Fibroblast of skin of right quadriceps (primary cell): ENCODE data around the gene TTC23L.
"Not testable (repeated sequence)": the region's sequence is repeated elsewhere in the genome, so short reads cannot be mapped to it uniquely, and the experiment has no call there.

Experiments used
- DNase-seq: peaks from one replicate; pipeline ENCODE4 v3.0.0-alpha.2; 2013

Gene TTC23L, protein sequence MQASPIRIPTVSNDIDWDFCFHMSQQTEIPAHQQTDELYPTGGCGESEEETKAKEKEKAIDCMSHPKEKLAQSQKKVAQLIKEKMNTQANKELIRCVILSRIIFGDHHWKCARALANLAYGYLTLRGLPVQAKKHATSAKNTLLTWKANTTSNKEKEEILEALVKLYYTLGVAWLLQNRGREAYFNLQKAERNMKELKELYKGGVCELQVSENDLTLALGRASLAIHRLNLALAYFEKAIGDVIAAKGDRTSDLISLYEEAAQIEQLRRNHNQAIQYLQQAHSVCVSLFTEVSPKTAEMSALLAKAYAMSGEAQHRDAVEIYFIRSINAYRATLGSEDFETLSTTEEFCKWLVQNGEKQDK

DNA sequence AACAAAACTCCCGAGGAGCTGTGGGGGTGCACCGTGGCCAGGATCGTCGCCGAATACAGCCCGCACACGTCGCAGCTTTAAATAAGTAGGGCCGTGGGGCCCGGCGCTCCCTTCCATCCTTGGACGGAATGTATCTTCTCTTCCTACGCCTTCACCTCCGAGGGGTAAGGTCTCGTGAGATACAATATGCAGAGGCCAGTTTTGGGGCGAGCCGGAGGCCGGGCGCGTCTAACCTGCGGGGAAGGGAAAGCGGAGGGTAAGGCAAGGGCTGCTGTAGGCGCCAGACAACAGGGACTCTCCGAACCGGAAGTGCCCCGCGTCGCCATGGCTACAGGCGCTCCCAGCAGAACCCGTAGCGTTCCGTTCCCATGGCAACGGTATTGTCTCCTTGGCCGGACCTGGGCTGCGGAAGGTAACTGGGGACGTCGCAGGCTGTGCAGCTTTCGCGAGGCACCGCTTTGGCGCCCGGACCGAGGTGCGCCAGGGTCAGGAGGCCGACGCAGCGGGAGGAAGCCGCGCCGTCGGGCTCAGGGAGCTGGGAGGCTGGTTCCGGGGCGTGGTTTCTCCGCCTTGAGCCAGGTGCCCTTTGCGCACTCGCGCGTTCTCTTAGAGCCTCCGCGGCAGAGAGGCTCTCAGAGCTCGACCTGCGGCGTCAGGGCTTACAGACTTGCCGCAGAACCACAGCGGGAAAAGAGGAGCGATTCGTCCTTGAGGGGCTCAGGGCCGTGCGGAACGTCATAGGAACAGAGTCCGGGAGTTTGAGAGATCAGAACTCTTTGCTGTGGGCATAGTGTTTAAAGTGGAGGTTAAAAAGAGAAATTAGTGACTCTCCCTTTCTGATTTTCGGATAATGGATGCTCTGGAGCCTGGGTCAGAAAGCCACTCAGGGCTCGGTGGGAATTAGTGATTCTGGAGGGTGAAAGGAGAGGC, at the start of gene TTC23L:
TTC23L (plus strand) TSS at position 380 of the 930 bp plus-strand sequence. CDS start 1,508 bp downstream, outside the sequence.
- DNase-seq = peak; percentile 82

DNA sequence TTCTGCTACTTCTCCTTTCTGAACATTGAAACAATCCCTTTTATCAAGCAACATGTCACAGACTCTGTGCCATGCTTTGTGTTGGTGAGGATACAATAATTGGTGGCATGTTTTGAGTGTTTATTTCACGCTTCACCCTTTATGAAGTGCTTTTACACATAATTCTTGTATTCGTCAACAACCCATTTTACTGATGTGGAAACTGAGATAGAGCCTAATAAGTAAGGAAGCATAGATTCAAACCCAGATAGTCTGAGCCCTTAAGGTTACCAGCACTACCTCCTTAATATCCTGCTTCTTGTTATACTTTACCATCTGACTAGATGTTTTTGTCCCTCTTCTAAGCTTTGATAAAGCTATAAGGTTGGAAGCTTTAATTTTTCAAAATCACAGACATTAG, 49.3 kb upstream of the TTC23L start:
- no peak for DNase-seq

DNA sequence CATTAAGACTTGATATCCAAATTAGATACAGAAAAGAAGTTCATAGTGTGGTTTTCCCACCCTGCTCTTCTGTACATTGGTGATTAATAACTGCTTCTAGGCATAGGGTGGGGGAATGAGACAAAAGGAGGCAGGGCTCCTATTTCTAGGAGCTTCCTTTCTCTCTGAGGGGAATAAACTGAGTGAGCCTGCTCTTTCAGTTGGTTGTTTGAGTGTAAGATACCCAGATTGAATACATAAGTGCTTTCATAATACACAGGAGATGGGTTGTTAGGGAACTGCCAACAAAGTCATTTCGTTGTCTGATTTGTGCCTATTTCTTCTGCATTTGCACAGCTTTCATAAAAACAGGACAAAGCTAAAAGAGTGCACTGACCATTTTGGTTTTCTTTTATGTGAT, 48.9 kb upstream of the TTC23L start:
- no peak for DNase-seq

DNA sequence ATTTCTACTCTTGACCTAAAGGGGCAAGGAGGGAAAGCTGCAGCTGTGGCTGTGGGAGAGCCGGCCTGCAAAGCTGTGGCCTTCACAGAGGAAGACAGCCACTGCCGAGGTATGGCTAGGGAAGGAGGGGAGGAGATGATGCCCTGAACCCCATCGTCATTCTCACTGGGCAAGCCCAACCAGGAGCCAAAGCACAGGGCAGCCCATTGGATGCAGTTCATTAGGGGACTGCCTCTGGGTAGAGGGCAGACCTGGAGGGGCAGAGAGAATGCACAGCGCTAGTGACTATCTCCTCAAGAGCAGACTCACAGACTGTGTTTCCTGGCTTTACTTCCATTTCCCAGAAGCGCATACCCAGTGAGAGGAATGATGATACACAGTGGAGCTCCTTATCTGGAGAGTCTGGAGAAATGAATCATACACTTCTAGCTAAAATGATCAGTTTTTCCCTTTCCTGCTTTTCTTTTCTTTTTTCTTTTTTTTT, 47.2 kb upstream of the TTC23L start:
- peak; percentile 51 for DNase-seq

DNA sequence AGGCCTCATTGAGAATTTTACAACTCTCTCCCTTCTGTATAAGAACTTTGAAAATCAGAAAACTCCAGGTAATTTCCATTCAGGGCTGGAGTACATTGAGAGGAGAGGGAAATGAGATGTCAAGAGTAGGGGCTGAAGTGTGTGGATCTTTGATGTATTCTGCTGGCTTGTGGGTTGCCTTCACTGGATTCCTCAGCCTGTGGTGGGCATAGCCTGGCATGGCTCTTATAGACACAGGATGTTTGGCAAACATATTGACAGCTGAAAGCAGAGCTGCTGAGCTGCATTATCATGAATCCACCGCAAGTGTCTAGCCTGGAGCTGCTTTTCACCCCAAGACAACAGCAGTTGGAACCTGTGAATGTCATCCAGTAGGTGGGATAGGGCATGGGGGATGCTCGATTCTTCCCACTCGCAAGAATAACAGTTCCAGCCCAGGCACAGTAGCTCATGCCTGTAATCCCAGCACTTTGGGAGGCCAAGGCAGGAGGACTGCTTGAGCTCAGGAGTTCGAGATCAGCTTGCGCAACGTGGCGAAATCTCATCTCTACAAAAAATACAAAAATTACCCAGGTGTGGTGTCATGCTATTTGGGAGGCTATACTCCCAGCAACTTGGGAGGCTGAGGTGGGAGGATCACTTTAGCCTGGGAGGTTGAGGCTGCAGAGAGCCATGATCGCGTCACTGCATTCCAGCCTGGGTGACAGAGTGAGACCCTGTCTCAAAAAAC, 36.0 kb upstream of the TTC23L start:
- DNase-seq = no peak

DNA sequence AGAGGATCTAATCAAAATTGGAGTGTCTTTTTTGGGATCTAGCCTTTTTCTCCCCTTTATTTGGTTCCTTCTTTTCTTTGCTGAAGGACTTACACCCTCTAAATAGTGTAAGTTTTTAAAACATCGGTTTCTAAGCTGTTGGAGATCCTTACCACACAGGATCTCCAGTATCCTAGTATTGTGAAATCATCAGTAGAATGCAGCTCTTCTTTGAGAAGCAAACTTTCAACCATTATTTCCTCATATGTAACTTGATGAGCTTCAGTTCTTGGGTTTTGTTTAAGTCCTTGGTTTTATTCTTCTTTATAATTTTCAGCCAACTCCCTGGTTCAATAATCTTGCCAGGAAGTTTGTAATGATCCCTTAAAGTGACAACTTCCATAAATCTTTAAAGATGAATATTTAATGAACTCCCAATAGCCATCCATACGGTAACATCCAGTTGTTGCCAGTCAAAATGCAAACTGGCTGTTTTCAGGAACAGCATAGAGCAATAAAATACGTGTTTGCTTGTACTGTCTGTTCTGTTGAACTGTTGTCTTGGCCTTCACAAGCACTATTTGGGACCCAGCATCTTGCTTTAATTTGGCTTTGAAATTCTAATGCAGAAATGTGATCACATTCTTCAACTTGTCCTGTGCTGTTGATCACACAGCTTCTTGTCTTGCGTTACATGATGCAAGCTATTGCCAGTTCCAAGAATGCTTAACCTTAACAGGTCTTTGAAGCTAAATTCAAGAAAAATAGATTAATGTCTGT, 34.8 kb upstream of the TTC23L start:
- peak; percentile 23 for DNase-seq

DNA sequence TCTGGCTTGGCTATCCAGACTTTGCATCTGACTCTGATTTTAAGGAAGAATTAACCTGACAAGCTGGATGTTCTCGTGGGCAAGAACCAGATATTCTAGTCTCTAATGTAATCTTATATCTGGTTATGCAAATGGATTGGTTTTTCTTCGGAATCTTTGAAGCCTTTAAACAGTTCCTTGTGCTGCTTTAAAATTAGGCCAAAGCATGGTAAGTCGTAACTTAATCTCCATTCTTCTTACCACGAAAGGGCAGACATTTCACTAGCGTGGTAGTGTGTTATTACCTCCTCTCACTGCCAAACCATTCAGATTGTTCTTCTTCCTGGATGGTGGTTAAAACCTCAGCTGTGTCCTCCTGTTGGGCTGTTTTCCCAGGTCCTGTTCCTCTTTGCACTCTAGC, 34.1 kb upstream of the TTC23L start:
- peak; percentile 12 for DNase-seq

DNA sequence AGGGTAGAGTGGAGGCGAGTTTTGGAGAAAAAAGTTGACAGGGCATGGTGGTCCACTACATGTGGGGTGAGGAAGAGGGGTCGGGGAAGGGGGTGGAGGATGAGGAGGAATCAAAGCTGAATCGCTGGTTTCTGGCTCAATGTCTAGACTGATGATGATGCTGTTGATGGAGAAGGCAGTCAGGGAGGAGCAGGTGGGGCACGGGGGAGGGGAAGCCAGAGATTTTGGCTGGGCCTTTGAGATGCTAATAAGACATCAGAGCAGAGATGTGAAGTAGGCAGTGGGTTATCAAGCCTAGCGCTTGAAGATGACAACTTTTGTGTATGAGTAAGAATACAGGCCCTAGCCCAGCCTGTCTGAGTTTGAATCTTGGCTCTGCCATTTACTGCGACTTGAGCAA, 32.4 kb upstream of the TTC23L start:
- no peak for DNase-seq

DNA sequence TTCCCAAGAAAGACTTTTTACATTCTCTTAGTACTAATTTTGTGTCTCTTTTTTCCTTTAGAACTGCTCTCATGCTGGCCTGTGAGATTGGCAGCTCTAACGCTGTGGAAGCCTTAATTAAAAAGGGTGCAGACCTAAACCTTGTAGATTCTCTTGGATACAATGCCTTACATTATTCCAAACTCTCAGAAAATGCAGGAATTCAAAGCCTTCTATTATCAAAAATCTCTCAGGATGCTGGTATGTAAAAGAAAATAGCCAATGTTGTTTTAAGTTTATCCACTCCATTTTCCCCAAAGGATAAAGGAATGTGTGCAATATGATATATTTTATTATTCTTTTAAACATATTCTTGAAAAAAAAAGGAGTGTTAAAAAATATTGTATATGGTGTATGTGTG, 27.3 kb upstream of the TTC23L start:
- peak; percentile 27 for DNase-seq

DNA sequence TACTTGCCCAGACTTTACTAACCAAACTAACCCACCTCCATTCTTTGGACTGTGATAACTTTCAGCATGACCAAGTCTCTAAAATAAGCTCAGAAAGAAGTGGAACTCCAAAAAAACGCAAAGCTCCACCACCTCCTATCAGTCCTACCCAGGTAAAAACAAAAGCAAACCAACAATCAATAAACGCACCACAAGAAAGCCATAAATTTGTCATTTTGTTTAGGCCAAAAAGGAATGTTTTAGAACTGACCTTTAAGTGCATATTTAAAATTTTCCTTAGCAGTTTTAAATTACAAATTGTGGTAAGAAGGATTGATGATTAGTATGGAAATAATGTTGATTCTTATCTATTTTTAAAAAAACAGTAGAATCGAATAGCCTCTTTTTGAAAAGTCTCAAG, 25.5 kb upstream of the TTC23L start:
- DNase-seq = no peak

DNA sequence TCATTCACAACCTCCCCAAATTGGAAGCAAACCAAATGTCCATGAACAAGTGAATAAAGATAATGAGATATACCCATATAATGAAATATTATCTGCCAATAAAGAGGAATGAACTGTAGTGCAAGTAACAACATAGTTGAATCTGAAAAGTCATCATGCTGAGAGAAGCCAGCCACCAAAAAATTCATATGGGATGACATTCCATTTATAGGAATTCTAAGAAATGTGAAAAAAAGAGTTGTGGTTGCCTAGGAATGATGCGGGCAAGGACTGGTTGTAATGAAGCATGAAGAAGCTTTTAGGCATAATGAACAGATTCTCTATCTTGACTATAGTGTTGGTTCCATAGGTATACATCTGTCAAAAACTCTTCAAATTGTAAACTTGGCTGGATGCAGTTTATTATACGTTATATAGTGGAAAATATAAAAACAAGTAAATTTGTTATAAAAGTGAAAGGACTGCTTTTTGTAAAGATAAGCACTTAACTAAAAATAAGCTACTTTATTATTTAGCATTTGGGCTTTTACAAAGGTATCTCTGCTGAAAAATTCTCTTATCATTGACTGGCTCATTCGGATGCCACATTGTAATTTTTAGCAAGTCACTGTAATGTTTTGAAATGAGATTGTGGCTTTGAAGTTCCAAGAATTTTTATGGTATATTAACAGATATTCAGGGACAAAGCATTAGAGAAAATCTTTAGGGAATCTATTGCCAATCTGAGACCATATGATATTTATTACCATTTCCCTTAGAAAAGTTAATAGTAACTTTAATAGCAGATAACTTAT, 21.2 kb upstream of the TTC23L start:
- peak; percentile 51 for DNase-seq

DNA sequence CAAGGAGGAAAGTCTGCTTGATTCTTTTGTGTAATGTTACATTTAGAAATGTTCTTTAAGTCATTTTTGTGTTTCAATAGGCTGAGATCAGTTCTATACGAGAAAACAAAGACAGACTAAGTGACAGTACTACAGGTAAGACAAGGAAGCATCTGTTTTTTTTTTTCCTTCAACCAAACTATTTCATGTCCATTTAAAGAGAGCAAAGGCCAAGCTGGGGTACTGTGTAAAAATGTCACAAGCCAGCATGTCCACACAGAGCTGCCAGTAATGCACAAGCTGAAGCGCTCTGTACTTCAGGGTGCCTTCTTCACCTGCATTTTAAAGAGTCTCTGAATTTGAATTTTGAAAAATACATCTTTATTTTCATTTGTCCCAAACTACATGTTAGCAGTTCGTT, 20.2 kb upstream of the TTC23L start:
- DNase-seq = no peak

DNA sequence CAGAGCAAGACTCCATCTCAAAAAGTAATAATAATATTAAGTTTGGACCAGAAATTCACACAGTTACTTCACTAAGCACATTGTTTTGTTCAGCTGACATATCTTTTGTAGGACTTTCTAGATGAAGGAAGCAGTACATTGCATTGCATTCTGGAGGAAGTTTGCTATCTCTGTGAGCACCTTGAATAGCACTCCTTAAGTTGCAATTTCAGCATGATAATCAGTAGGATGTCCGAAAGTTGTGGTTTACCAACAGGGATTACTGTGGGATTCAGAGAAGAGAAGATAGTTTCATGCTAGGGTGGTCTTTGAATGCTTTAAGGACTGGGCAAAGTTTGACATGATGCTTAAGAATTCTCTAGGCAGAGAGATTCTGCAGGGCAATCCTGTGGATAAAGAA, 18.4 kb upstream of the TTC23L start:
- DNase-seq = no peak

DNA sequence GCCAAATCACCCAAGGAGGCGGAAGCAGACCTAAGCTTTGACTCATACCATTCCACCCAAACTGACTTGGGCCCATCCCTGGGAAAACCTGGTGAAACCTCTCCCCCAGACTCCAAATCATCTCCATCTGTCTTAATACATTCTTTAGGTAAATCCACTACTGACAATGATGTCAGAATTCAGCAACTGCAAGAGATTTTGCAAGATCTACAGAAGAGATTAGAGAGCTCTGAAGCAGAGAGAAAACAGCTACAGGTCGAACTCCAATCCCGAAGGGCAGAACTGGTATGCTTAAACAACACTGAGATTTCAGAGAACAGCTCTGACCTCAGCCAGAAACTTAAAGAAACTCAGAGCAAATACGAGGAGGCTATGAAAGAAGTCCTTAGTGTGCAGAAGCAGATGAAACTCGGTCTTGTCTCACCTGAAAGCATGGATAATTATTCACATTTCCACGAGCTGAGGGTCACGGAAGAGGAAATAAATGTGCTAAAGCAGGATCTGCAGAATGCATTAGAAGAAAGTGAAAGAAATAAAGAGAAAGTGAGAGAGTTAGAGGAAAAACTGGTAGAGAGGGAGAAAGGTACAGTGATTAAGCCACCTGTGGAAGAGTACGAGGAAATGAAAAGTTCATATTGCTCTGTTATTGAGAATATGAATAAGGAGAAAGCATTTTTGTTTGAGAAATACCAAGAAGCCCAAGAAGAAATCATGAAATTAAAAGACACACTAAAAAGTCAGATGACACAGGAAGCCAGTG, 15.8 kb upstream of the TTC23L start:
- DNase-seq = peak; percentile 25

DNA sequence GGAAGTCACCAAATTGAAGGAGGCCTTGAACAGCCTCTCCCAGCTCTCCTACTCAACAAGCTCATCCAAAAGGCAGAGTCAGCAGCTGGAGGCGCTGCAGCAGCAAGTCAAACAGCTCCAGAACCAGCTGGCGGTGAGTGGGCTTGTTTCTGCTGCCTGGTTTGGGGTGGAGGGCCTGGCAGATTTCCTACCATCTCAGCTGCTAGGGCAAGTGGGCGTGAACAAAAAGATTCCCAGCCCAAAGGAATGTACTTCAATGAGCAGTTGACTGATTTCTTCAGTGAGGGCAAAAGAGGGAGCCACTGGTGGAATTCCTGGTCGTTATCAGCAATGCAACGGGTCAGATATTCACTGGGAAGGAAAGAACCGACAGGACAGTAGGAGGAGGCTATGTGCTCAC, 12.6 kb upstream of the TTC23L start:
- no peak for DNase-seq

DNA sequence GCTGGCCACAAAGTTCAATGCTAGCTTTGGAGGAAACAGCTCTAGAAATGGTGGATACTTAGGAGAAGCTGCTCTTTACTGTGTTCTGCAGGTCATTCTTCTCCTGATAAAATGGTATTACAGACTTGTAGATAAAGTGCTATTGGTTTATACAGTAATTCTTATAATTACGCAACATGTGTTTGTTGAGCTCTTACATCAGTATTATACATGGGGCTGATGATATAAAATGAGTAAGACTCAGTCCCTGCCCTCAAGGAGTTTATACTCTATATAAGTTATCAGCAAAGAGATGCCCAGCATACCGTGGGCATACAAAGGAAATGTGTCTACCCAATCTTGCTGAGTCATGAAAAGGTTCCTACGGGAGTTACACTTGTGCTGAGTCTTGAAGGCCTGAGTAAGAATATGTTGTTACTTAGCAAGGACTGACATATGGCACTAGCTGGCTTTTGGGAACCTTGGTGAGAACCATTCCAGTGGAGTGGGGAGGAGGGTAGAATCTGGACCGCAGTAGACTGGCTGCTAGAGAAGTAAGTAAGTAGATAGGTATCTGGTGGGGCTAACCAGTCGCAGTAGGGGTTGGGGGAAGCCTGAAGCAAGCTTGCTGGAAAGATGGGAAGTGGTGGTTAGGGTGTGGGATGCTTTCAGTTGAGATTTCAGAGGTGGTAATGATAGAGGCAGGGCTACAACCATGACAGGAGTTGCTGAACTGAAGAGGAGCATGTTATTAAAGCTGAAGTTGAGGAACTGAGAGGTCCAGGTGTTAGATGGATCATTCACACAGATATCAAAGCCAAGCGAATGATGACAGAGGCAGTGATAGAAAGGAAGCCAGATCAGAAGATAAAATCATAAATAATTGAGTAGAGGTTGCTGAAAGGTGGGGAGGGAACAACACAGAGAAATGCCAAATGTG, 11.1 kb upstream of the TTC23L start:
- DNase-seq = no peak

DNA sequence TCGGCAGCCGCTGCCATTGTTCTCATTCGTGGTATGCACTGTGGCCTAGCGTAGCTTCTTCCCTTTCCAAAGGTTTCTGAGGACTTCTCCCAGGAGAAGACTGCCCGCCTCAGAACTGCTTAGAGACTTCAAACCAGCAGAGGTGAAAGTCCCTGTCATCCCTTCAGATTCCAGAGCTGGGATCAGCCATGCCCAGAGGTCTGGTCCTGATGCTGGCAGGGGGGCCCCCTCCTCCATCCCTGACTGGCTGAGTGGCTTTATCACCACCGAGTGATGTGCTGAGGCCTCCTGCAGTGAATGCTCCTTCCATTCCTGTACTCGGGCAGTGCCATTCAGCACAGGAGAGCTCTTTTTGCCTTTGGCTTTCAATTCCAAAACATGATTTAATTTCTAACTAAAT, 8.1 kb upstream of the TTC23L start:
- DNase-seq = not testable (repeated sequence)

DNA sequence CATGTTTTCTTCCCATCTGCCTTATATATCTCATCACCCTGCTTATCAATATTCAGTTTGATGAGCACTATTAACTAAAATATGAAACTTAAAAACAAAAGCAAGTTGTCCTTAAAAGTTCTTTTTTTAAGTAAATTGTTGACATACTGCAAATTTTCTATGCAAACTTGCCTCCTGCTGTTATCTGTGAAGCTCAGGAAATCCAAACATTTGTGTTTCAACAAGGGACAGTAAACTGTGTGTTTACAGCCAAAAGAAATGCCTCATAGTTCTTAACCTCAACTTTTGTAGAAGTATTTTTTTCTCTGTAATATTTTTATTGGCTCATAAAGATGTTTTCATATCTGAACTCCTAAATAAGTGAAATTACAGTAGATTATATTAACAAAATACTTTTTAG, 7.7 kb upstream of the TTC23L start:
- DNase-seq = no peak

DNA sequence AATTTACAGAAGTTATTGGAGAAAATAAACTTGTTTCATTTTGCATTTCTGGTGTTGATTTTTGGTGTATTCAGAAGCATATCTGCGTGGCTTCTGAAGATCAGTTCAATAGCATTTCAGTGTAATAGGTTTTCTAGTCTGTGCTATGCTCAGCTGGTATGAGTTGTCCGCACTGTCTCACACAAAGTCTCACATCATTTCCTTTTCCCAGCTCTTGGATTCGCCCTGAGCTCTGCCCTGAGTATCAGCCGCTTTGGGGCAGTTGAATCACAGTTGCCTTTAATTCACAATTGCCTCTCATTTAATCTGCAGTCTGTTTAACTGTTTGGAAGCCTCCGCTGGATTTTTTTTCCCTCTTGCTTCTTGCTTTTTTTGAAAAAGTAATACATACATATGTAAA, 6.4 kb upstream of the TTC23L start:
- DNase-seq = no peak

DNA sequence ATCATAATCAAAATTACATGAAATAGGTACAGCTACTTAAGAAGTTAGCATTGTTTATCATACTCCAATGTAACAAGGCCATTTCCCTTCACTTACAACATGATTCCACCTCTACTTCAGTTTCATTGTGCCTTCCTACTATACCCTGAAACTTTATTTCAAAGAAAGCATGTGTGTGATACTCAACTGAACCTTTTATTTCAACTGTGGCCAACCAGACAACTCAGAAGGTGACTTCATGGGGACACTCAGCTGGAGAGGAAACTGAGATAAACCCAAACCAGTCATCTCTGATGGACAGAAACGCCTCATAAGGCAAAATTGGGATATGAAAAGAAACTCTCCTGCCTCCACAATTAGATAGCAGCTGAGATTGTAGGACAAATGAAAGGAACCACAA, 5.9 kb upstream of the TTC23L start:
- no peak for DNase-seq
